OCI-LY3 (cell line): ENCODE data around the gene NGEF.

Experiments used
- H2AFZ ChIP-seq: fragments of 200-600, 300-600 bp; shearing (Covaris generic); 2 replicates; pipeline ENCODE4 v1.6.0; 2014; ENCODE audit warnings: antibody characterized with exemption, low read depth, low read length
- H3K27ac ChIP-seq: fragments of 200-600, 300-600 bp; sonication (generic); 2 replicates; pipeline ENCODE4 v1.5.1; 2014; ENCODE audit warnings: mild to moderate bottlenecking, low read length, moderate library complexity, mixed read lengths
- H3K27me3 ChIP-seq: fragments of 200-600, 300-600 bp; sonication (generic); 2 replicates; pipeline ENCODE4 v1.6.1; 2014; ENCODE audit warnings: low read depth, low read length, mixed read lengths
- H3K36me3 ChIP-seq: fragments of 200-600, 300-600 bp; sonication (generic); replicated peaks from 2 replicates; pipeline ENCODE3; 2014; ENCODE audit warnings: low read depth, low read length, mixed read lengths
- H3K4me1 ChIP-seq: fragments of 300-600, 200-600 bp; sonication (generic); 2 replicates; pipeline ENCODE4 v1.6.1; 2014; ENCODE audit warnings: low read length, mixed read lengths
- H3K4me2 ChIP-seq: fragments of 200-600, 300-600 bp; sonication (generic); 2 replicates; pipeline ENCODE4 v1.6.1; 2014; ENCODE audit warnings: low read length, mixed read lengths
- H3K4me3 ChIP-seq: fragments of 300-600, 200-600 bp; sonication (generic); 2 replicates; pipeline ENCODE4 v1.5.1; 2014; ENCODE audit warnings: antibody characterized with exemption, mild to moderate bottlenecking, low read length, moderate library complexity
- H3K79me2 ChIP-seq: fragments of 300-600, 200-600 bp; shearing (Covaris generic); 2 replicates; pipeline ENCODE4 v1.6.1; 2014; ENCODE audit warnings: mild to moderate bottlenecking, low read length, mixed read lengths
- H3K9ac ChIP-seq: fragments of 300-600, 200-600 bp; shearing (Covaris generic); 2 replicates; pipeline ENCODE4 v1.6.0; 2014; ENCODE audit warnings: mild to moderate bottlenecking, low read length, moderate library complexity
- H3K9me3 ChIP-seq: fragments of 200-600, 300-600 bp; shearing (Covaris generic); 2 replicates; pipeline ENCODE4 v1.6.1; 2014; ENCODE audit warnings: low read length, mixed read lengths; ENCODE audit not compliant: insufficient read depth
- H4K20me1 ChIP-seq: fragments of 200-600, 300-600 bp; sonication (generic); 2 replicates; pipeline ENCODE4 v1.6.1; 2016; ENCODE audit warnings: low read length, mixed read lengths; ENCODE audit not compliant: insufficient read depth
- EZH2phosphoT487 ChIP-seq: fragments of 200-600 bp; shearing (Covaris generic); IDR thresholded peaks from 2 replicates; pipeline ENCODE4 v1.6.1; 2018; ENCODE audit warnings: antibody characterized with exemption, mixed run types, low read depth
- TF ChIP-seq, protein P1 (sequence below): fragments of 200-600, 300-600 bp; sonication (generic); IDR thresholded peaks from 2 replicates; pipeline ENCODE4 v1.5.1; 2014; ENCODE audit warnings: antibody characterized with exemption, low read length, low read depth

NGEF gene

GRCh38 chr2:233048569-233049193 is 35.6 kb upstream of the NGEF start:
- TF ChIP-seq, protein P1, sequence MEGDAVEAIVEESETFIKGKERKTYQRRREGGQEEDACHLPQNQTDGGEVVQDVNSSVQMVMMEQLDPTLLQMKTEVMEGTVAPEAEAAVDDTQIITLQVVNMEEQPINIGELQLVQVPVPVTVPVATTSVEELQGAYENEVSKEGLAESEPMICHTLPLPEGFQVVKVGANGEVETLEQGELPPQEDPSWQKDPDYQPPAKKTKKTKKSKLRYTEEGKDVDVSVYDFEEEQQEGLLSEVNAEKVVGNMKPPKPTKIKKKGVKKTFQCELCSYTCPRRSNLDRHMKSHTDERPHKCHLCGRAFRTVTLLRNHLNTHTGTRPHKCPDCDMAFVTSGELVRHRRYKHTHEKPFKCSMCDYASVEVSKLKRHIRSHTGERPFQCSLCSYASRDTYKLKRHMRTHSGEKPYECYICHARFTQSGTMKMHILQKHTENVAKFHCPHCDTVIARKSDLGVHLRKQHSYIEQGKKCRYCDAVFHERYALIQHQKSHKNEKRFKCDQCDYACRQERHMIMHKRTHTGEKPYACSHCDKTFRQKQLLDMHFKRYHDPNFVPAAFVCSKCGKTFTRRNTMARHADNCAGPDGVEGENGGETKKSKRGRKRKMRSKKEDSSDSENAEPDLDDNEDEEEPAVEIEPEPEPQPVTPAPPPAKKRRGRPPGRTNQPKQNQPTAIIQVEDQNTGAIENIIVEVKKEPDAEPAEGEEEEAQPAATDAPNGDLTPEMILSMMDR: no peak
- no peak for TF ChIP-seq EZH2phosphoT487
- Histone ChIP-seq H3K4me2 (no peak overlapping the region), H3K27ac (no peak overlapping the region), H3K9ac (no peak overlapping the region), H3K36me3 (no peaks in the 10 kb centered on the region), H3K9me3 (no peaks in the 10 kb centered on the region), H2AFZ (no peak overlapping the region), H3K4me1 (peaks cover under 1% of the 10 kb centered on the region; the same call in 1 of the 2 replicates), H4K20me1 (no peaks in the 10 kb centered on the region), H3K79me2 (no peaks in the 10 kb centered on the region), H3K27me3 (0 out of 2 replicates have a peak, but pooled peaks cover 3% of the 10 kb centered on the region), H3K4me3 (no peak overlapping the region)

DNA sequence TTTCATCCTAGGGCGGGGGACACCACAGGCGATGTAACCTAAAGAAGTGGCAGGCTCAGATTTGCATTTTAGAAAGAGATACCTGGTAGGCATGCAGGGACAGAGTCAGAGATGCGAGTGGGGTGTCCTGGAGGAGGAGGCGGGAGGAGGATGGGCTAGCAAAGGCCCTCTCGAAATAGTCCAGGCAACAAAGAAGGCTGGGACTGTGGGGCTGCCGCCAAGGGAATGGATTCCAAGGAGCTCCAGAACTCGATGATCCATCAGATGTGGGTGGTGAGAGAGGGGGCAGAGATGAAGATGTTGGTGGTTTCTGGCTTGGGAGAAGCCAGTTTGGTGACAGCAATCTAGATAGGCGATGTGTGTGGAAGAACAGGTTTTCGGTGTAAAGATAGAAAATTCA is 34.6 kb upstream of the NGEF start:
- Histone ChIP-seq H3K27ac (no peak overlapping the region), H3K27me3 (no peaks in the 10 kb centered on the region), H3K9ac (no peak overlapping the region), H3K4me3 (no peak overlapping the region), H3K36me3 (no peaks in the 10 kb centered on the region), H3K79me2 (no peaks in the 10 kb centered on the region), H4K20me1 (no peaks in the 10 kb centered on the region), H2AFZ (no peak overlapping the region), H3K4me2 (no peak overlapping the region), H3K9me3 (no peaks in the 10 kb centered on the region), H3K4me1 (no peaks in the 10 kb centered on the region)
- TF ChIP-seq, protein P1: no peak
- TF ChIP-seq EZH2phosphoT487: no peak

GRCh38 chr2:233047206-233047605 is 34.1 kb upstream of the NGEF start:
- Histone ChIP-seq H3K36me3 (no peaks in the 10 kb centered on the region), H3K79me2 (no peaks in the 10 kb centered on the region), H2AFZ (no peak overlapping the region), H3K4me1 (no peaks in the 10 kb centered on the region), H3K27ac (no peak overlapping the region), H3K9me3 (no peaks in the 10 kb centered on the region), H3K27me3 (no peaks in the 10 kb centered on the region), H3K4me2 (no peak overlapping the region), H4K20me1 (no peaks in the 10 kb centered on the region), H3K4me3 (no peak overlapping the region), H3K9ac (no peak overlapping the region)
- TF ChIP-seq, protein P1: no peak
- TF ChIP-seq EZH2phosphoT487: no peak

DNA sequence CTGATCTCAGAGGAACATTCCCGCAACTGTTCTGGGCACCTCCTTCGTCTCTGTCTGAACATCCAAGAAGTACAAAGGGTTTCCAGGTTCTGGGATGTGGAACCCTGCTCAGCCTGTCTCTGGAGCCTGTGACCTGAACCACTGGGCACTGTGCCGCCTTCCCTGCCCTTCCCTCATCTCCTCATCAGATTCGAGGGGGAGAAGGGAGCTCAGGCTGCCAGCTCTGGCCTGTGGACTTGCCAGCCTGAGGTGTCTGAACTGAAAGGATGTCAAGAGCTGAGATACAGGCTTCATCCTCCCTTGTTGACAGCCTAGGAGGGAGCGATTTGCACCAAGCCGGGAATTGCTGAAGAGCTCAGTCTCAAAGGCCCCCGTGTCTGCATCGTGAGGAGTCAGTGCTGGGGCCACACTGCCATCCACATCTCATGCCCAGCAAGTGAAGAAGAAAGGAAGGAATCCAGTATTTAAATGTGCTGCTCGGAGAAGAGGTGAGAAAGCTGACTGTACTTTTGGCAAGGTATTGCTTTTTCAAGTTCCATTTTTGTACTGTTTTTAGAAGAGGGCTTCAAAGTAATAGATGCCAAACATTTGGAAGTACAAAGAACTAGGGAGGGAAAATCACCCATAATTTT is 32.0 kb upstream of the NGEF start:
- TF ChIP-seq, protein P1: no peak
- TF ChIP-seq EZH2phosphoT487: no peak
- Histone ChIP-seq H4K20me1 (no peaks in the 10 kb centered on the region), H3K9ac (no peak overlapping the region), H3K4me1 (no peaks in the 10 kb centered on the region), H3K79me2 (no peaks in the 10 kb centered on the region), H3K27ac (no peak overlapping the region), H3K36me3 (no peaks in the 10 kb centered on the region), H3K4me2 (no peak overlapping the region), H3K27me3 (no peaks in the 10 kb centered on the region), H3K4me3 (no peak overlapping the region), H3K9me3 (no peaks in the 10 kb centered on the region), H2AFZ (no peak overlapping the region)
